Peyer's patch (tissue), 4 donors: Measurements from ENCODE around the gene CCDC89.

Experiments
- POLR2A ChIP-seq, 2 donors: fragments of 450-650 bp; IDR thresholded peaks; one replicate each; pipeline ENCODE4 v1.5.1; 2017; ENCODE audit warnings: antibody characterized with exemption in 2 of 2, mild to moderate bottlenecking in 2 of 2, moderate library complexity in 2 of 2
- TF ChIP-seq, protein P1 (sequence below), 6 experiments: fragments of 450-650 bp in 4 of 6; fragments of 200-600 bp in 2 of 6; sonication (generic) in 1 of 6; IDR thresholded peaks; one replicate each; pipeline ENCODE4 v1.5.1; 2017 to 2019; ENCODE audit warnings: antibody characterized with exemption in 6 of 6, mild to moderate bottlenecking in 3 of 6, moderate library complexity in 1 of 6

DNA sequence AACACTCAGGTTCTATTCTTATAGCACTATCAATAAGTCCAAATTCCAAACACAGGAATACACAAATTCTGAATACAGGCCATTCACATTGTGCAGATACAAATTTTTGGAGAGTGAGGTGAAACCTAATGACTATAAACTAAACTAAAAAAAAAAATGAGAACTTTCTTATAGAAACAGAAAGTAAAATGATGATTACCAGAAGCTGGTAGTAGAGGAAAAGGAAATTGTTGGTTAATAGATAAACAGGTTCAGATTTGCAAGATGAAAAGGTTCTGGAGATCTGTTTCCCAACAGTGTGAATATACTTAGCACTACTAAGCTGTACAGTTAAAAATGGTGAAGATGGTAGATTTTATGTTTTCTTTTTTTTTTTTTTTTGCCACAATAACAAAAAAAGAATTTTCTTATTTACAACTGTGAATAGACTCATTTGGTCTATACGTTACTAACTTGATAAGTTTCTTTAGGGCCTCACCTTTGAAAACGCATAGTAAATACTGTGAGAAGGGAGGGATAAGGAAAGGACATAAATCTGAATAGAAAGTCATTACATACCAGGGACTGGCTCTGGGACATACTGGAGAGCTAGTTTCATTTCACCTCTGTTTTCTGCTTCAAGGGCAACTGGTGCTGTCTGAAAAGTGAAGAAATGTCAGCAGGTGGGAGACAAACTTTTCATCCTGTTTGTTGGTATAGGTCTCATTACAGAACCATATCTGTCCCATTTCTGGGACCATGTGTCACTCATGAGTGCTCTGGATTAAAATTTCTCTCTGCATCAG lies 14.2 kb upstream of the CCDC89 start:
- TF ChIP-seq POLR2A (IDR thresholded peaks at IDR 0.05): no peak
- TF ChIP-seq, protein P1, sequence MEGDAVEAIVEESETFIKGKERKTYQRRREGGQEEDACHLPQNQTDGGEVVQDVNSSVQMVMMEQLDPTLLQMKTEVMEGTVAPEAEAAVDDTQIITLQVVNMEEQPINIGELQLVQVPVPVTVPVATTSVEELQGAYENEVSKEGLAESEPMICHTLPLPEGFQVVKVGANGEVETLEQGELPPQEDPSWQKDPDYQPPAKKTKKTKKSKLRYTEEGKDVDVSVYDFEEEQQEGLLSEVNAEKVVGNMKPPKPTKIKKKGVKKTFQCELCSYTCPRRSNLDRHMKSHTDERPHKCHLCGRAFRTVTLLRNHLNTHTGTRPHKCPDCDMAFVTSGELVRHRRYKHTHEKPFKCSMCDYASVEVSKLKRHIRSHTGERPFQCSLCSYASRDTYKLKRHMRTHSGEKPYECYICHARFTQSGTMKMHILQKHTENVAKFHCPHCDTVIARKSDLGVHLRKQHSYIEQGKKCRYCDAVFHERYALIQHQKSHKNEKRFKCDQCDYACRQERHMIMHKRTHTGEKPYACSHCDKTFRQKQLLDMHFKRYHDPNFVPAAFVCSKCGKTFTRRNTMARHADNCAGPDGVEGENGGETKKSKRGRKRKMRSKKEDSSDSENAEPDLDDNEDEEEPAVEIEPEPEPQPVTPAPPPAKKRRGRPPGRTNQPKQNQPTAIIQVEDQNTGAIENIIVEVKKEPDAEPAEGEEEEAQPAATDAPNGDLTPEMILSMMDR (IDR thresholded peaks at IDR 0.05): no peak
